Transverse colon (tissue), 3 donors: ENCODE results near the gene MRAP.
A peak's percentile ranks its signal among the peaks of the same experiment; 100 is the strongest.

Experiments
- POLR2A ChIP-seq: fragments of 450-650 bp; IDR thresholded peaks from one replicate; pipeline ENCODE4 v1.6.1; 2016; ENCODE audit warnings: antibody characterized with exemption, mild to moderate bottlenecking, moderate library complexity
- TF ChIP-seq, protein P1 (sequence below), 5 experiments: fragments of 200-600 bp in 3 of 5; fragments of 450-650 bp in 2 of 5; sonication (generic) in 3 of 5; IDR thresholded peaks; 1 replicate in 2 of 5; 2 replicates in 3 of 5; pipeline ENCODE4 v1.5.1; 2016 to 2017; ENCODE audit warnings: antibody characterized with exemption in 5 of 5, inconsistent platforms in 3 of 5, mild to moderate bottlenecking in 2 of 5, moderate library complexity in 1 of 5

DNA sequence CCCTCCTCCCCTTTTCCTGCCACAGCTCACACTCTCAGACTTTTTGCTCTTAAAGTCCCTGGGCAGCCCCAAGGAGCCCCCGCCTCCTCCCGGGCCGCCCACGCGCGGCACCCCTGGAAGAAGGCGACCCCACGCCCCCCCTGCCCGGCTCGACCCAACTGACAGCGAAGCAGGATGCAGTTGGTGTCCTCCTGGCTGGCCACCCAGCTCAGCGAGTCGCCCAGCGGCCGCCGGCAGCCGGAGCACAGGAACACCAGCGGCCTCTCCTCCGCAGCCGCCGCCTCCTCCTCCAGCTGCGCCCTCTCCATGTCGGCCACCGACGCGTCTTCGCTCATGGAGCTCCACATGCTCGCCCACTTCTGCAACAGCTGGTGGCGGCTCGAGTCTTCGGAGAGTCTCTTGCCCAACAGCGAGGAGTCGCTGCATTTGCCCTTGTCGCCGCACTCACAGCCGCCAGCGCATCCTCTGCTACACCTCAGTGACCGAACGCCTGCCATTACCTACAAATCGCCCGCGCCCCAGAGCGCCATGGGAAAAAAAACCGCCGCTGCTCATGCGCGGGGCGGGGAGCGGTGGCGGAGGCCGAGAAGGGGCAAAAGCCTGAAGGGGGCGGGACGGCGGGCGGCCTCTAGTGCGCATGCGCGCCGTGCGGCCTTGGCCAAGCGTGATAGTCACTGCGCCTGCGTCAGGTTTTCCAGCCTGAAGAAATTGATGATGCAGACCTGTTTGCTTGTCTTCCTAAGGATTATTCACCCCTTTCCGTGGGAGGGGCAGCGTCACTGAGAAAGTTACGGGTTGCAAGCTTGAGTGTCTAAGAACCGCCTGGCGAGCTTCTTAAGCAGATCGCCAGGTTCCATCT, 19.9 kb upstream of the MRAP start, which contains the start of gene MIS18A:
- TF ChIP-seq, protein P1, sequence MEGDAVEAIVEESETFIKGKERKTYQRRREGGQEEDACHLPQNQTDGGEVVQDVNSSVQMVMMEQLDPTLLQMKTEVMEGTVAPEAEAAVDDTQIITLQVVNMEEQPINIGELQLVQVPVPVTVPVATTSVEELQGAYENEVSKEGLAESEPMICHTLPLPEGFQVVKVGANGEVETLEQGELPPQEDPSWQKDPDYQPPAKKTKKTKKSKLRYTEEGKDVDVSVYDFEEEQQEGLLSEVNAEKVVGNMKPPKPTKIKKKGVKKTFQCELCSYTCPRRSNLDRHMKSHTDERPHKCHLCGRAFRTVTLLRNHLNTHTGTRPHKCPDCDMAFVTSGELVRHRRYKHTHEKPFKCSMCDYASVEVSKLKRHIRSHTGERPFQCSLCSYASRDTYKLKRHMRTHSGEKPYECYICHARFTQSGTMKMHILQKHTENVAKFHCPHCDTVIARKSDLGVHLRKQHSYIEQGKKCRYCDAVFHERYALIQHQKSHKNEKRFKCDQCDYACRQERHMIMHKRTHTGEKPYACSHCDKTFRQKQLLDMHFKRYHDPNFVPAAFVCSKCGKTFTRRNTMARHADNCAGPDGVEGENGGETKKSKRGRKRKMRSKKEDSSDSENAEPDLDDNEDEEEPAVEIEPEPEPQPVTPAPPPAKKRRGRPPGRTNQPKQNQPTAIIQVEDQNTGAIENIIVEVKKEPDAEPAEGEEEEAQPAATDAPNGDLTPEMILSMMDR (IDR thresholded peaks at IDR 0.05), result peak in 1 of 5 experiments; percentile 18
- peak; percentile 43 for TF ChIP-seq POLR2A
